K562 (cell line): ENCODE results near the gene GABRR2. TPM values are rescaled to one million over a fixed set of nuclear protein-coding genes. Genes with fewer than 3 reads are reported as not detected.
A peak's percentile ranks its signal among the peaks of the same experiment; 100 is the strongest.

Experiments used
- ARID1B ChIP-seq: fragments of 450-650 bp; IDR thresholded peaks from 2 replicates; pipeline ENCODE4 v1.6.1; 2016; ENCODE audit warnings: antibody characterized with exemption, mild to moderate bottlenecking, inconsistent platforms
- HNRNPL ChIP-seq: fragments of 200-400 bp; formaldehyde crosslinking; IDR thresholded peaks from 2 replicates; pipeline ENCODE4 v1.6.1; 2017; ENCODE audit warnings: low read depth, mild to moderate bottlenecking, low read length
- PML ChIP-seq: IDR thresholded peaks from 2 replicates; pipeline ENCODE4 v1.6.1; 2012; ENCODE audit warnings: low read length, inconsistent platforms
- PRDM10 ChIP-seq: fragments of 450-650 bp; IDR thresholded peaks from 2 replicates; pipeline ENCODE4 v1.6.1; 2018; ENCODE audit not compliant: partially characterized antibody
- REST ChIP-seq, 2 experiments: fragments of 450-650 bp; formaldehyde crosslinking in 1 of 2; IDR thresholded peaks; 2 replicates each; pipeline versions ENCODE4 v1.4.0 to v1.6.1; 2014 to 2020; ENCODE audit warnings: mild to moderate bottlenecking in 2 of 2, borderline replicate concordance in 1 of 2, low read depth in 1 of 2
- SMARCA4 ChIP-seq: fragments of 450-650 bp; IDR thresholded peaks from 2 replicates; pipeline ENCODE4 v1.6.1; 2016
- ZBTB1 ChIP-seq: sonication (generic); formaldehyde crosslinking; IDR thresholded peaks from 2 replicates; pipeline ENCODE4 v1.8.1; 2023; ENCODE audit warnings: missing genetic modification reagents, low read depth, mild to moderate bottlenecking, borderline replicate concordance
- ZNF518B ChIP-seq: fragments of 250-450 bp; sonication (Bioruptor Pico); IDR thresholded peaks from 2 replicates; pipeline ENCODE4 v1.5.0; 2021; ENCODE audit warnings: mild to moderate bottlenecking, moderate library complexity
- ZNF551 ChIP-seq: fragments of 250-450 bp; sonication (Bioruptor Pico); IDR thresholded peaks from 2 replicates; pipeline ENCODE4 v1.5.0; 2021; ENCODE audit warnings: mild to moderate bottlenecking, moderate library complexity
- polyA plus RNA-seq, 8 experiments: library from polyadenylated mRNA; depleted of rRNA in 4 of 8; stranded (reverse) in 5 of 8; unstranded in 3 of 8; fragments of >200 nt; fragmentation: Nextera tagmentation in 2 of 8; fragmentation: Illumina TruSeq in 1 of 8; extraction: Ambion mirVana in 2 of 8; extraction: Trizol in 1 of 8; gene quantifications; 2 replicates each; pipeline versions ENCODE4 v1.2.1 to v1.2.3, GENCODE V29; 2011 to 2014; ENCODE audit warnings: inconsistent platforms in 1 of 8, missing spikeins in 1 of 8
- total RNA-seq, 7 experiments: library from RNA; depleted of rRNA in 6 of 7; stranded (reverse); fragments of >200 nt in 6 of 7; fragmentation: Illumina TruSeq in 2 of 7; extraction: Trizol in 2 of 7; gene quantifications; 2 replicates each; pipeline versions ENCODE4 v1.2.1 to v1.2.3, GENCODE V29; 2011 to 2021; ENCODE audit warnings: low replicate concordance in 1 of 7

GABRR2 gene
- total and polyA plus RNA-seq, 9 of the 15 experiments (the other 6 are each of a cell fraction or from before 2014, with no cell fraction given): 0.09 to 0.13 (median 0.10) TPM; not detected in 6

GRCh38 chr6:89321131-89321970 lies 6.3 kb upstream of the GABRR2 start (continued):
- TF ChIP-seq REST (IDR thresholded peaks at IDR 0.05; ENCODE audit: borderline replicate concordance) (no peak), REST (CRISPR knock-in tag; IDR thresholded peaks at IDR 0.05; ENCODE audit: low read depth) (no peak), PML (peak; percentile 67; the same call in 1 of the 2 replicates), ZBTB1 (CRISPR knock-in tag) (no peak), ZNF518B (CRISPR knock-in tag) (no peak), ARID1B (peak; percentile 89), PRDM10 (no peak), SMARCA4 (peak; percentile 89), ZNF551 (CRISPR knock-in tag) (no peak), HNRNPL (no peak)
